ENCODE measurements around the gene PPHLN1.

DNA sequence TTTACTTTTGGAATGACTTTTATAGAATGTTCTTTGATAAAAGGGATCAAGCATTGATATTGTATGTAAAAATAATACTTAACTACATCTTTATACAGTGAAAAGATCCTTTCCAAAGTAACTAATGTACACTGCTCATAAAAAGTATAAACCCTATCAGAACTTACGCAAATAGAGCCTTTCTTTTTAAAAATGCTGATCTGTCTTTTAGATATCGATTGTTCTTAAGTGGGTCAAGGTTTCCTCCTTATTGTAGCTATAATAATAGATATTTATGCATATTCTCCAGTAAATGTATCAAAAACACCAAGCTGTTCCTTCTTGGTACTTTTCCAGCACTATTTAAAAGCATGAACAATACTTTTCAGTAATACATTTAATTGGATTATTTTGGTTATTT lies 68.5 kb downstream of the PPHLN1 start:
- no peak for TF ChIP-seq RAD21 (IDR thresholded peaks at IDR 0.05; ENCODE audit: low read depth)
- no peak for TF ChIP-seq CREB1 (IDR thresholded peaks at IDR 0.05; ENCODE audit: low read depth)
- no peak for TF ChIP-seq EP300 (IDR thresholded peaks at IDR 0.05; ENCODE audit: borderline replicate concordance)
- TF ChIP-seq MAX (IDR thresholded peaks at IDR 0.05), result no peak
- no peak for TF ChIP-seq CEBPB (IDR thresholded peaks at IDR 0.05)
- TF ChIP-seq TAF1 (IDR thresholded peaks at IDR 0.05; ENCODE audit: low read depth), result no peak
- no peak for TF ChIP-seq TEAD4 (IDR thresholded peaks at IDR 0.05)
